ENCODE measurements around the gene SSBP3. TPM values are rescaled to one million over a fixed set of nuclear protein-coding genes. Genes with fewer than 3 reads are reported as not detected.

SSBP3 gene
- polyA plus RNA-seq, 1 donor (not counting 4 experiments of a cell fraction or from before 2014, with no cell fraction given) = 16.9 TPM

- peaks cover 23 to 43% of the 10 kb centered on the region in 2 experiments for H3K36me3 ChIP-seq (ENCODE audit: control insufficient read depth in 2 of 2, extremely low read depth in 1 of 2, insufficient read depth in 2 of 2, low read length in 2 of 2)
- H4K20me1 ChIP-seq (ENCODE audit: control insufficient read depth, extremely low read depth, insufficient read depth, low read length) = no peaks in the 10 kb centered on the region
- dilution Hi-C loops (cut with MboI; ENCODE audit: extremely low pct_ligation_motif_present, low sequenced_read_pairs) = no loop called here
- no peak for TF ChIP-seq EZH2 (IDR thresholded peaks at IDR 0.05; ENCODE audit: low read length)
- TF ChIP-seq CTCF (optimal IDR thresholded peaks at IDR 0.05 in 1 of 3, IDR thresholded peaks at IDR 0.05 in 1 of 3, conservative IDR thresholded peaks at IDR 0.05 in 1 of 3; ENCODE audit: extremely low read depth in 1 of 3, insufficient read depth in 2 of 3, low read length in 3 of 3) = no peak
- H3K4me1 ChIP-seq (ENCODE audit: control insufficient read depth, extremely low read depth, insufficient read depth, low read length) = no peaks in the 10 kb centered on the region
- H3K4me3 ChIP-seq (ENCODE audit: control insufficient read depth in 2 of 3, extremely low read depth in 1 of 3, insufficient read depth in 2 of 3, low read depth in 1 of 3, low read length in 3 of 3) = no peak overlapping the region
- no peaks in the 10 kb centered on the region for H3K9me1 ChIP-seq (ENCODE audit: control insufficient read depth, extremely low read depth, insufficient read depth, low read length)
- H3K9me3 ChIP-seq (ENCODE audit: control insufficient read depth, low read depth, low read length) = no peaks in the 10 kb centered on the region
- H3K79me2 ChIP-seq (ENCODE audit: control insufficient read depth, insufficient read depth, low read length) = no peaks in the 10 kb centered on the region
- FAIRE-seq (no peak), DNase-seq (ENCODE audit: low read depth, low spot score) (no peak)
- no peak overlapping the region for H3K27ac ChIP-seq (ENCODE audit: control insufficient read depth, insufficient read depth, low read length)
- no peaks in the 10 kb centered on the region for H3K27me3 ChIP-seq (ENCODE audit: control insufficient read depth, extremely low read depth, insufficient read depth, low read length)
- H2AFZ ChIP-seq (ENCODE audit: control insufficient read depth, low read length) = no peak overlapping the region
- H3K9ac ChIP-seq (ENCODE audit: control insufficient read depth, extremely low read depth, insufficient read depth, low read length) = no peak overlapping the region
- no peak overlapping the region for H3K4me2 ChIP-seq (ENCODE audit: control insufficient read depth, extremely low read depth, insufficient read depth, low read depth, low read length)
Observed at GRCh38 chr1:54218883-54219687, 187.1 kb downstream of the SSBP3 start.

GRCh38 chr1:54215523-54215922, 190.7 kb downstream of the SSBP3 start:
- dilution Hi-C loops (cut with MboI; ENCODE audit: extremely low pct_ligation_motif_present, low sequenced_read_pairs) = no loop called here
- no peak overlapping the region for H2AFZ ChIP-seq (ENCODE audit: control insufficient read depth, low read length)
- no peak overlapping the region for H3K27ac ChIP-seq (ENCODE audit: control insufficient read depth, insufficient read depth, low read length)
- TF ChIP-seq CTCF (optimal IDR thresholded peaks at IDR 0.05 in 1 of 3, IDR thresholded peaks at IDR 0.05 in 1 of 3, conservative IDR thresholded peaks at IDR 0.05 in 1 of 3; ENCODE audit: extremely low read depth in 1 of 3, insufficient read depth in 2 of 3, low read length in 3 of 3) = no peak
- TF ChIP-seq EZH2 (IDR thresholded peaks at IDR 0.05; ENCODE audit: low read length) = no peak
- no peaks in the 10 kb centered on the region for H3K27me3 ChIP-seq (ENCODE audit: control insufficient read depth, extremely low read depth, insufficient read depth, low read length)
- H3K4me1 ChIP-seq (ENCODE audit: control insufficient read depth, extremely low read depth, insufficient read depth, low read length) = no peaks in the 10 kb centered on the region
- H3K9me3 ChIP-seq (ENCODE audit: control insufficient read depth, low read depth, low read length) = no peaks in the 10 kb centered on the region
- no peak overlapping the region for H3K9ac ChIP-seq (ENCODE audit: control insufficient read depth, extremely low read depth, insufficient read depth, low read length)
- H3K4me2 ChIP-seq (ENCODE audit: control insufficient read depth, extremely low read depth, insufficient read depth, low read depth, low read length) = no peak overlapping the region
- no peaks in the 10 kb centered on the region for H4K20me1 ChIP-seq (ENCODE audit: control insufficient read depth, extremely low read depth, insufficient read depth, low read length)
- DNase-seq (ENCODE audit: low read depth, low spot score) (no peak), FAIRE-seq (no peak)
- H3K36me3 ChIP-seq (ENCODE audit: control insufficient read depth in 2 of 2, extremely low read depth in 1 of 2, insufficient read depth in 2 of 2, low read length in 2 of 2) = peaks cover 39 to 65% of the 10 kb centered on the region in 2 experiments
- H3K4me3 ChIP-seq (ENCODE audit: control insufficient read depth in 2 of 3, extremely low read depth in 1 of 3, insufficient read depth in 2 of 3, low read depth in 1 of 3, low read length in 3 of 3) = no peak overlapping the region
- no peaks in the 10 kb centered on the region for H3K9me1 ChIP-seq (ENCODE audit: control insufficient read depth, extremely low read depth, insufficient read depth, low read length)
- H3K79me2 ChIP-seq (ENCODE audit: control insufficient read depth, insufficient read depth, low read length) = no peaks in the 10 kb centered on the region
